Type B pancreatic cell (in vitro differentiated cells): ENCODE measurements around the gene NAV2. TPM values are rescaled to one million over a fixed set of nuclear protein-coding genes. Genes with fewer than 3 reads are reported as not detected.

Source experiments
- DNase-seq: peaks from one replicate; pipeline ENCODE4 v3.0.0; 2021; ENCODE audit warnings: mixed read lengths; ENCODE audit not compliant: unreplicated experiment; ENCODE audit errors: extremely low spot score
- H3K27ac Mint-ChIP-seq: 2 replicates; pipeline ENCODE4 v1.8.0; 2021; ENCODE audit warnings: mild to moderate bottlenecking, mixed read lengths
- H3K27me3 Mint-ChIP-seq: 2 replicates; pipeline ENCODE4 v1.8.0; 2021; ENCODE audit warnings: mixed read lengths
- H3K36me3 Mint-ChIP-seq: 2 replicates; pipeline ENCODE4 v1.8.0; 2021; ENCODE audit warnings: mixed read lengths
- H3K4me1 Mint-ChIP-seq: one replicate; pipeline ENCODE4 v1.8.0; 2021; ENCODE audit warnings: mixed read lengths; ENCODE audit not compliant: unreplicated experiment
- H3K4me3 Mint-ChIP-seq: 2 replicates; pipeline ENCODE4 v1.8.0; 2021; ENCODE audit warnings: mild to moderate bottlenecking, mixed read lengths
- H3K9me3 Mint-ChIP-seq: 2 replicates; pipeline ENCODE4 v1.8.0; 2021; ENCODE audit warnings: mixed read lengths
- total RNA-seq: library from RNA; stranded (reverse); gene quantifications from 2 replicates; pipeline ENCODE4 v1.2.1, GENCODE V29; 2021; ENCODE audit warnings: low replicate concordance
- TF ChIP-seq, protein P1 (sequence below): fragments of 200-600 bp; sonication (generic); conservative IDR thresholded peaks from 2 replicates; pipeline ENCODE4 v1.5.0; 2021; ENCODE audit warnings: antibody characterized with exemption, mild to moderate bottlenecking

NAV2 gene
- total RNA-seq, 1 donor from 2014 or later = 54.2 TPM

DNA sequence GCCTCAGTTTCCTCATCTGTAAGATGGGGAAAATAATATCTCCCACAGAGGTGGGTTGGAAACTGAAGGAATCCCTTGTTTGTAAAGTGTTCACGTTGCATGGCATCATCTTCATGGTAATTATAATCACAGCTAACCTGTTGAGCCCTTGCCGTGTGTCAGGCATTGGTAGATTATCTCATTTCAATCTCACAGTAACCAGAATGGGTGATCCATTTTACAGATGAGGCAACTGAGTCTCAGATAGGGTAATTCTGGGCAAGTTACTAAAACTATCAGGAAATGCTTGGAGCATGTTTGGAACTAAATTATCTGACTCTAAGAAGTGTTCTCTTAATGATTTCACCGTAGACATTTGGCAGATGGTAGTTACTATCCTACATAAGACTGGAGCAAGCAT is 109.4 kb downstream of the NAV2 start:
- TF ChIP-seq, protein P1, sequence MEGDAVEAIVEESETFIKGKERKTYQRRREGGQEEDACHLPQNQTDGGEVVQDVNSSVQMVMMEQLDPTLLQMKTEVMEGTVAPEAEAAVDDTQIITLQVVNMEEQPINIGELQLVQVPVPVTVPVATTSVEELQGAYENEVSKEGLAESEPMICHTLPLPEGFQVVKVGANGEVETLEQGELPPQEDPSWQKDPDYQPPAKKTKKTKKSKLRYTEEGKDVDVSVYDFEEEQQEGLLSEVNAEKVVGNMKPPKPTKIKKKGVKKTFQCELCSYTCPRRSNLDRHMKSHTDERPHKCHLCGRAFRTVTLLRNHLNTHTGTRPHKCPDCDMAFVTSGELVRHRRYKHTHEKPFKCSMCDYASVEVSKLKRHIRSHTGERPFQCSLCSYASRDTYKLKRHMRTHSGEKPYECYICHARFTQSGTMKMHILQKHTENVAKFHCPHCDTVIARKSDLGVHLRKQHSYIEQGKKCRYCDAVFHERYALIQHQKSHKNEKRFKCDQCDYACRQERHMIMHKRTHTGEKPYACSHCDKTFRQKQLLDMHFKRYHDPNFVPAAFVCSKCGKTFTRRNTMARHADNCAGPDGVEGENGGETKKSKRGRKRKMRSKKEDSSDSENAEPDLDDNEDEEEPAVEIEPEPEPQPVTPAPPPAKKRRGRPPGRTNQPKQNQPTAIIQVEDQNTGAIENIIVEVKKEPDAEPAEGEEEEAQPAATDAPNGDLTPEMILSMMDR = no peak
- Mint-ChIP-seq H3K9me3 (no peaks in the 10 kb centered on the region), H3K4me1 (peaks cover 37% of the 10 kb centered on the region), H3K4me3 (no peak overlapping the region), H3K27me3 (peaks cover 3% of the 10 kb centered on the region), H3K36me3 (no peaks in the 10 kb centered on the region), H3K27ac (peak overlapping the region; percentile 23)
- no peak for DNase-seq

DNA sequence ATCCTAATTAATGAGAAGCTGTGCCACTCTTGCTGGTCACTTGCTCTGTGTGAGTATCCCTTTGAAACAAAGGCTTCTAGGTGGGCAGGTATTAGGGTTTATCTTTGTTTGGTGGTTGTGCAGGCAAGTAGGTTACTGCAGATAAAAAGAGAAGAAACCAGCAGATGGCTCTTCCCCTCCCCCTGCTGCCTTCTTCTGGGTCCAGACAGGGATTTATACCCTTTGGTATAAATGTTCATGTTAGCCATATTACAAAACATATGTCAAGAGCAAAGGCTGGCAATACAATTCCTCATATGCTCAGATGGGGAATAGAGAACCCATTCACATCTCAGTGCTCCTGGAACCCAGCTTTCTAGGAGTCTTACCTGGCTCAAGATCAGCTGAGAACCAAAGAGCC is 109.9 kb downstream of the NAV2 start:
- TF ChIP-seq, protein P1 = no peak
- DNase-seq = no peak
- no peak overlapping the region for H3K27ac Mint-ChIP-seq
- peaks cover 3% of the 10 kb centered on the region for H3K27me3 Mint-ChIP-seq
- no peaks in the 10 kb centered on the region for H3K9me3 Mint-ChIP-seq
- H3K4me1 Mint-ChIP-seq = peaks cover 40% of the 10 kb centered on the region
- H3K4me3 Mint-ChIP-seq = no peak overlapping the region
- H3K36me3 Mint-ChIP-seq = no peaks in the 10 kb centered on the region

DNA sequence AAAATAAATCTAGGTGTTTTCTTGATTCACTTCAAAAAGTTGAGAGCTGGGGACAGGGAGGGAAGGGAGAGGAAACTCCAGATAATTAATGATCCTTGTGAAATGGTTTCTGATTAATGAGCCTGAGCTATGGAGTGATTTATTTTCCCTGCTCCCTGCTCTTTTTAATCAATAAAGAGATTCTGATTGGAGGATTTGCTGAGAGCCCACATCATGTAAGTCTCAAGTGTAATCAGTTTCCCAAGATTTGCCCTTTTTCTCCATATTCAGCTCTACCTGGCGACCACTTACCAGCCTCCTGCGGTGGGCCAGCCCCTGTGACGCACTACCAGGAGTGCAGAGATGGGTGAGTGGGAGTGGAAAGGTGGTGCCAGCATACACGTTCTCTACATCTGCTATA is 114.0 kb downstream of the NAV2 start:
- peaks cover 3% of the 10 kb centered on the region for H3K27me3 Mint-ChIP-seq
- H3K9me3 Mint-ChIP-seq = no peaks in the 10 kb centered on the region
- H3K27ac Mint-ChIP-seq = peak overlapping the region; percentile 39
- no peak for DNase-seq
- peak overlapping the region; percentile 3 for H3K4me3 Mint-ChIP-seq
- TF ChIP-seq, protein P1 = no peak
- H3K4me1 Mint-ChIP-seq = peaks cover 41% of the 10 kb centered on the region
- H3K36me3 Mint-ChIP-seq = no peaks in the 10 kb centered on the region

DNA sequence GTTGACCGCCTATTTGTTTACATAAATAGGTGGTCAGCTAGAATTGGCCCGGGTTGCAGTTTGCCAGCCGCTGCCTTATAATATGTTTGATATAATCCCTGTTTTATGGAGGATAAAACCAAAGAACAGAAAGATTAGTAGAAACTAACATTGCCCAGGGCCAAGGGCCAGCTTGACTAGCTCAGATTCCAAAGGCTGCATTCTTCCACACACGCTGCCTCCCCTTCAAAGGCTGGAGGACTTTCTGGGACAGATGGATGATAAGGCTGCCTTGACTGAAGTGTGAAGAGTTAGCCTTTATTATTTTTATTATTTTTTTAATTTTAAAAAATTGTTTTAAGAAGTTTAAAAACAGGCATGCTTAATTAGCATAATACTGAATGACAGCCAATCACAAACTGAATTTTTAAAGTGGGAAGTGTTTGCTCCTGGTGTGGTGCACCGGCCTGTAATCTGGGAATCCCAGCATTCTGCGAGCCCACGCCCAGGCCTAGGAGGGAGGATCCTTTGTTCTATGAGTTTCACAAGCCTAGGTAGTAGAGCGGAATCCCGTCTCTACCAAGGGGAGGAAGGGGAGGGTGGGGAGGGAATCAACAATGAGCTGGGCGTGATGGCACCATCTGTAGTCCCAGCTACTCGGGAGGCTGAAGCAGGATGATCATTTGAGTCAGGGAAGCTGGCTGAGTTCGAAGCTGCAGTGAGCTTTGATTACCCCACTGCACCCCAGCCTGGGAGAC is 114.9 kb downstream of the NAV2 start:
- H3K27me3 Mint-ChIP-seq = peaks cover 3% of the 10 kb centered on the region
- H3K4me1 Mint-ChIP-seq = peaks cover 50% of the 10 kb centered on the region
- no peak overlapping the region for H3K27ac Mint-ChIP-seq
- H3K9me3 Mint-ChIP-seq = no peaks in the 10 kb centered on the region
- no peak for DNase-seq
- TF ChIP-seq, protein P1 = no peak
- no peak overlapping the region for H3K4me3 Mint-ChIP-seq
- peaks cover 3% of the 10 kb centered on the region for H3K36me3 Mint-ChIP-seq

DNA sequence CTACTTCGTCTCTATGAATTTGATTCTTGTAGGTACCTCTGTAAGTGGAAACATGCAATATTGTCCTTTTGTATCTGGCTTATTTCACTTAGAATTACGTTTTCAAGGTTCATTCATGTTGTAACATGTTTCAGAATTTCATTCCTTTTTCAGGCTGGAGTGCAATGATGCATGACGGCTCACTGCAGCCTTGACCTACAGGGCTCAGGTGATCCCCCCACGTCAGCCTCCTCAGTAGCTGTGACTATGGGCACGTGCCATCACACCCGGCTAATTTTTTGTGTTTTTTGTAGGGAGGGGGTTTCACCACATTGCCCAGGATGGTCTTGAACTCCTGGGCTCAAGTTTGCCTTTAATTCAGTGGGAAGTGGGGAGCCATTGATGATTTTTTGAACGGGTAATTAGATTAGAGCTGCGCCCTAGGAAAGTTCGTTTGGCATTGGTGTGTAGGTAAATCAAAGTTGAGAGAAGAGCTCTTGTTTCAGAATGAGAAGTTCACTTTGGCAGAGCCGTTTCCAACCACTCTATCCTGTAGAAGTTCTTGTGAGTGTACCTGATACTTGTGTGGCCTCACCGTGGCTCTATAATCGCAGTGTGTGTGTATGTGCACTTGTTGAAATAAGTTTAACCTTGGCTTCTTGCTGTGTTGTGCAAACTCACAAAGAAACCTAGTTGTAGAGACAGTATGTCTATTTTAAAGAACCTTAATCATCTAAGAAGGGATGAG is 115.9 kb downstream of the NAV2 start:
- Mint-ChIP-seq H3K27ac (peak overlapping the region; percentile 27), H3K4me1 (peaks cover 55% of the 10 kb centered on the region), H3K4me3 (peak overlapping the region; percentile 26), H3K27me3 (peaks cover 3% of the 10 kb centered on the region), H3K9me3 (no peaks in the 10 kb centered on the region), H3K36me3 (peaks cover 12% of the 10 kb centered on the region)
- DNase-seq = no peak
- TF ChIP-seq, protein P1 = no peak
